Liver (tissue), 9 donors: ENCODE results near the gene LAMB3. TPM values are rescaled to one million over a fixed set of nuclear protein-coding genes. Genes with fewer than 3 reads are reported as not detected.

ENCODE experiments used
- DNase-seq: peaks from one replicate; pipeline ENCODE4 v3.0.0-alpha.2; 2017; ENCODE audit warnings: low spot score
- H3K27ac ChIP-seq, 2 donors: one replicate each; pipeline ENCODE4 v1.7.0; 2013; ENCODE audit warnings: inconsistent platforms in 2 of 2, low read length in 2 of 2, control low read depth in 1 of 2, low read depth in 1 of 2, mild to moderate bottlenecking in 1 of 2
- H3K27me3 ChIP-seq, 4 donors: one replicate each; pipeline versions ENCODE4 v1.6.1 to v1.7.0; 2013; ENCODE audit warnings: low read length in 3 of 4, inconsistent platforms in 1 of 4, mild to moderate bottlenecking in 1 of 4, moderate library complexity in 1 of 4; ENCODE audit not compliant: control insufficient read depth in 4 of 4, insufficient read depth in 4 of 4
- H3K36me3 ChIP-seq, 4 donors: one replicate each; pipeline versions ENCODE4 v1.6.1 to v1.7.0; 2013; ENCODE audit warnings: low read length in 3 of 4, mild to moderate bottlenecking in 3 of 4, low read depth in 1 of 4, moderate library complexity in 1 of 4; ENCODE audit not compliant: control insufficient read depth in 4 of 4, insufficient read depth in 3 of 4
- H3K4me1 ChIP-seq, 4 donors: one replicate each; pipeline versions ENCODE4 v1.6.1 to v1.7.0; 2013; ENCODE audit warnings: low read length in 3 of 4, mild to moderate bottlenecking in 3 of 4, moderate library complexity in 1 of 4; ENCODE audit not compliant: control insufficient read depth in 4 of 4, insufficient read depth in 4 of 4
- H3K4me3 ChIP-seq, 3 donors: one replicate each; pipeline versions ENCODE4 v1.6.1 to v1.7.0; 2013; ENCODE audit warnings: low read length in 3 of 3, control low read depth in 1 of 3, low read depth in 1 of 3, mild to moderate bottlenecking in 1 of 3
- H3K9ac ChIP-seq, 2 donors: one replicate each; pipeline ENCODE4 v1.7.0; 2013; ENCODE audit warnings: low read length in 2 of 2, mild to moderate bottlenecking in 2 of 2, moderate library complexity in 2 of 2, control low read depth in 1 of 2, low read depth in 1 of 2
- H3K9me3 ChIP-seq, 4 donors: one replicate each; pipeline versions ENCODE4 v1.6.1 to v1.7.0; 2013; ENCODE audit warnings: low read length in 3 of 4; ENCODE audit not compliant: control insufficient read depth in 4 of 4
- EGR1 ChIP-seq, 2 donors: IDR thresholded peaks; 2 replicates each; pipeline ENCODE4 v1.6.1; 2016 to 2018; ENCODE audit warnings: antibody characterized with exemption in 2 of 2, low read depth in 2 of 2
- FOXA1 ChIP-seq: IDR thresholded peaks from 2 replicates; pipeline ENCODE4 v1.6.1; 2016; ENCODE audit warnings: antibody characterized with exemption
- FOXA2 ChIP-seq: IDR thresholded peaks from 2 replicates; pipeline ENCODE4 v1.6.1; 2016; ENCODE audit warnings: antibody characterized with exemption
- GABPA ChIP-seq, 2 donors: IDR thresholded peaks in 1 of 2; conservative IDR thresholded peaks in 1 of 2; 2 replicates each; pipeline ENCODE4 v1.6.1; 2016; ENCODE audit warnings: antibody characterized with exemption in 2 of 2, mild to moderate bottlenecking in 1 of 2, moderate library complexity in 1 of 2
- HNF4A ChIP-seq, 2 donors: conservative IDR thresholded peaks; 2 replicates each; pipeline ENCODE4 v1.6.1; 2016; ENCODE audit warnings: antibody characterized with exemption in 2 of 2, mild to moderate bottlenecking in 2 of 2
- HNF4G ChIP-seq: IDR thresholded peaks from 2 replicates; pipeline ENCODE4 v1.6.1; 2016; ENCODE audit warnings: antibody characterized with exemption
- JUND ChIP-seq, 2 donors: IDR thresholded peaks; 2 replicates each; pipeline ENCODE4 v1.6.1; 2016; ENCODE audit warnings: antibody characterized with exemption in 2 of 2
- NR2F2 ChIP-seq: IDR thresholded peaks from 2 replicates; pipeline ENCODE4 v1.6.1; 2016; ENCODE audit warnings: antibody characterized with exemption
- RAD21 ChIP-seq, 2 donors: IDR thresholded peaks; 2 replicates each; pipeline ENCODE4 v1.6.1; 2016; ENCODE audit warnings: antibody characterized with exemption in 2 of 2, mild to moderate bottlenecking in 2 of 2
- RXRA ChIP-seq, 2 donors: IDR thresholded peaks; 2 replicates each; pipeline ENCODE4 v1.6.1; 2017 to 2018; ENCODE audit warnings: antibody characterized with exemption in 2 of 2, mild to moderate bottlenecking in 1 of 2
- SP1 ChIP-seq: IDR thresholded peaks from 2 replicates; pipeline ENCODE4 v1.6.1; 2018; ENCODE audit warnings: antibody characterized with exemption, mild to moderate bottlenecking
- TAF1 ChIP-seq: conservative IDR thresholded peaks from 2 replicates; pipeline ENCODE4 v1.6.1; 2016; ENCODE audit warnings: antibody characterized with exemption, mild to moderate bottlenecking
- YY1 ChIP-seq: IDR thresholded peaks from 2 replicates; pipeline ENCODE4 v1.6.1; 2016; ENCODE audit warnings: antibody characterized with exemption, mild to moderate bottlenecking
- WGBS: extraction: QIAGEN DNeasy Blood & Tissue Kit; methylation state at CpG from one replicate; pipeline ENCODE4 v1.1.7; 2013; 5-methylcytosine and 5-hydroxymethylcytosine counted together
- polyA plus RNA-seq, 2 donors: library from polyadenylated mRNA; stranded (reverse) in 1 of 2; unstranded in 1 of 2; fragments of 200-250 nt in 1 of 2; fragments of >200 nt in 1 of 2; fragmentation: Nextera tagmentation in 1 of 2; extraction: Ambion mirVana in 1 of 2; gene quantifications; one replicate each; pipeline versions ENCODE4 v1.2.1 to v1.2.3, GENCODE V29; 2013 to 2015
- total RNA-seq, 2 donors: library from RNA; depleted of rRNA; stranded (reverse); fragments of >200 nt; gene quantifications; one replicate each; pipeline ENCODE4 v1.2.3, GENCODE V29; 2014
- TF ChIP-seq, protein P1 (sequence below): fragments of 150-350 bp; IDR thresholded peaks from 2 replicates; pipeline ENCODE4 v1.5.1; 2017; ENCODE audit warnings: improper control_type of control experiment, low read depth, low read length; ENCODE audit not compliant: missing input control
- TF ChIP-seq, protein P2 (sequence below): IDR thresholded peaks from 2 replicates; pipeline ENCODE4 v1.6.1; 2016; ENCODE audit warnings: antibody characterized with exemption
- donor health status: healthy.
- donor health status: healthy.
- donor health status: healthy.
- donor health status: healthy.
- donor health status: healthy.

The LAMB3 gene
- total and polyA plus RNA-seq, 4 donors: 1.3 to 9.1 (median 5.6) TPM

DNA sequence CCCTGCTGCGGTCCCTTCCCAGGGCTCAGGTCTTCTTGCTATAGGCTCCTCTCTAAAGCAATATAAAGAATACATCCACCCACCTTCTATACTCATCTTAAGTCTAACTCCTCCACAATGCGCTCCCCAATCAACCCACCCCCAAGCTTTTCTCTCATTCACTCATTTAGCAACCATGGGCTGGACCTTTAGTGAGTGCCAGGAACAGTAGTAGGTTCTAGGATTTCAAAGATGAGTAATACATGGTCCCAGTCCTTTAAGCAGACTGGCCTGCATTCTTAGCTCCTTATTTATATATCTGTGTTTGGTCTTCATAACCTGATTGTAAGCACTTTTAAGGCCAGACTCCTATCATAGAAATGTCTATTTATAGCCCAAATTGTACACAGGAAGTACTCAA lies 62.8 kb downstream of the LAMB3 start:
- Histone ChIP-seq H3K9ac (no peak overlapping the region), H3K9me3 (no peaks in the 10 kb centered on the region), H3K27ac (no peak overlapping the region), H3K4me3 (no peak overlapping the region), H3K4me1 (peaks cover 3 to 8% (median 5%) of the 10 kb centered on the region in 4 donors), H3K36me3 (no peaks in the 10 kb centered on the region), H3K27me3 (peaks cover 0 to 4% (median 2%) of the 10 kb centered on the region in 4 donors)
- DNase-seq: no peak
- no peak for TF ChIP-seq RXRA (IDR thresholded peaks at IDR 0.05)
- TF ChIP-seq TAF1: no peak
- TF ChIP-seq SP1: no peak
- no peak for TF ChIP-seq HNF4A (conservative IDR thresholded peaks at IDR 0.05)
- TF ChIP-seq JUND (IDR thresholded peaks at IDR 0.05): no peak
- WGBS: 95% methylated on average over 2 of the region's 2 CpGs

- no peak overlapping the region for H3K9ac ChIP-seq
- H3K27ac ChIP-seq: no peak overlapping the region
- H3K4me3 ChIP-seq: no peak overlapping the region
- H3K4me1 ChIP-seq: peaks cover 3 to 8% (median 5%) of the 10 kb centered on the region in 4 donors
- 89% methylated on average over 3 of the region's 3 CpGs for WGBS
- H3K36me3 ChIP-seq: no peaks in the 10 kb centered on the region
- TF ChIP-seq SP1: no peak
- TF ChIP-seq, protein P1, sequence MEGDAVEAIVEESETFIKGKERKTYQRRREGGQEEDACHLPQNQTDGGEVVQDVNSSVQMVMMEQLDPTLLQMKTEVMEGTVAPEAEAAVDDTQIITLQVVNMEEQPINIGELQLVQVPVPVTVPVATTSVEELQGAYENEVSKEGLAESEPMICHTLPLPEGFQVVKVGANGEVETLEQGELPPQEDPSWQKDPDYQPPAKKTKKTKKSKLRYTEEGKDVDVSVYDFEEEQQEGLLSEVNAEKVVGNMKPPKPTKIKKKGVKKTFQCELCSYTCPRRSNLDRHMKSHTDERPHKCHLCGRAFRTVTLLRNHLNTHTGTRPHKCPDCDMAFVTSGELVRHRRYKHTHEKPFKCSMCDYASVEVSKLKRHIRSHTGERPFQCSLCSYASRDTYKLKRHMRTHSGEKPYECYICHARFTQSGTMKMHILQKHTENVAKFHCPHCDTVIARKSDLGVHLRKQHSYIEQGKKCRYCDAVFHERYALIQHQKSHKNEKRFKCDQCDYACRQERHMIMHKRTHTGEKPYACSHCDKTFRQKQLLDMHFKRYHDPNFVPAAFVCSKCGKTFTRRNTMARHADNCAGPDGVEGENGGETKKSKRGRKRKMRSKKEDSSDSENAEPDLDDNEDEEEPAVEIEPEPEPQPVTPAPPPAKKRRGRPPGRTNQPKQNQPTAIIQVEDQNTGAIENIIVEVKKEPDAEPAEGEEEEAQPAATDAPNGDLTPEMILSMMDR: no peak
- no peak for TF ChIP-seq EGR1 (IDR thresholded peaks at IDR 0.05; ENCODE audit: low read depth in 2 of 2)
- no peak for TF ChIP-seq JUND (IDR thresholded peaks at IDR 0.05)
- no peak for TF ChIP-seq HNF4G
- no peak for TF ChIP-seq NR2F2
- no peak for TF ChIP-seq HNF4A (conservative IDR thresholded peaks at IDR 0.05)
- TF ChIP-seq GABPA (IDR thresholded peaks at IDR 0.05 in 1 of 2, conservative IDR thresholded peaks at IDR 0.05 in 1 of 2): no peak
- TF ChIP-seq, protein P2, sequence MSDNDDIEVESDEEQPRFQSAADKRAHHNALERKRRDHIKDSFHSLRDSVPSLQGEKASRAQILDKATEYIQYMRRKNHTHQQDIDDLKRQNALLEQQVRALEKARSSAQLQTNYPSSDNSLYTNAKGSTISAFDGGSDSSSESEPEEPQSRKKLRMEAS: no peak
- no peak for DNase-seq
- peaks cover 0 to 9% (median 4%) of the 10 kb centered on the region in 4 donors for H3K27me3 ChIP-seq
- no peaks in the 10 kb centered on the region for H3K9me3 ChIP-seq
Observed at GRCh38 chr1:209587789-209588188, 64.4 kb downstream of the LAMB3 start.

GRCh38 chr1:209586221-209586740 lies 65.9 kb downstream of the LAMB3 start:
- Histone ChIP-seq H3K4me1 (peaks cover 3 to 8% (median 5%) of the 10 kb centered on the region in 4 donors), H3K9ac (no peak overlapping the region), H3K4me3 (no peak overlapping the region), H3K36me3 (no peaks in the 10 kb centered on the region), H3K9me3 (no peaks in the 10 kb centered on the region), H3K27ac (no peak overlapping the region), H3K27me3 (peaks cover 0 to 9% (median 5%) of the 10 kb centered on the region in 4 donors)
- 76% methylated on average over 4 of the region's 4 CpGs for WGBS
- no peak for TF ChIP-seq FOXA2
- no peak for TF ChIP-seq FOXA1
- no peak for TF ChIP-seq EGR1 (IDR thresholded peaks at IDR 0.05; ENCODE audit: low read depth in 2 of 2)
- no peak for TF ChIP-seq RXRA (IDR thresholded peaks at IDR 0.05)
- TF ChIP-seq GABPA (IDR thresholded peaks at IDR 0.05 in 1 of 2, conservative IDR thresholded peaks at IDR 0.05 in 1 of 2): no peak
- no peak for TF ChIP-seq YY1
- no peak for TF ChIP-seq RAD21 (IDR thresholded peaks at IDR 0.05)
- TF ChIP-seq JUND (IDR thresholded peaks at IDR 0.05): no peak
- no peak for TF ChIP-seq SP1
- no peak for DNase-seq
